ENCODE data around the gene NCOA1.

NCOA1 gene

DNA sequence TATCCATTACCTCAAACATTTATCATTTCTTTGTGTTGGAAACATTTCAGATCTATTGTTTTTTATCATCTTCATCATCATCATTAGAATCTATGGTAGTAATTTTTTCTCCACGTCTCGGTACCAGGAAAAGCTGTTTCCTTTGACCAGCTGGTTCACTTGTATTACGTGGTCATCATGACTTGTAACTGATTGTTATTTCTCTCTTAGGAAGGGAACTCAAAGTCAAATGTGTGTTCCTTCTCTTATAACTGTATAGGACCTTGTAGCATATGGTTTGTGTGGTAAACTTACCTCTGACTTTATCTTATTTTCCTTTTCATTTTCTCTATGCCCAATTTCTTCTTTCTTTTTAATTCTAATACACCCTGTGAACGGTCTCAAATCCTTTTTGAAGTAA, 16.5 kb downstream of the NCOA1 start:
- WGBS, 2 experiments (ENCODE audit: insufficient coverage in 2 of 2), result 93% methylated on average over 3 of the region's 4 CpGs; no CpG with 5 or more reads in 1 of the 2 experiments
- H3K9me3 ChIP-seq (ENCODE audit: control insufficient read depth, low read length), result no peaks in the 10 kb centered on the region
- no peaks in the 10 kb centered on the region for H3K36me3 ChIP-seq (ENCODE audit: control insufficient read depth, insufficient read depth, low read length)
- H3K4me3 ChIP-seq (ENCODE audit: extremely low read depth, insufficient read depth, low read length, poor library complexity, severe bottlenecking), result no peak overlapping the region
- no peaks in the 10 kb centered on the region for H3K4me1 ChIP-seq (ENCODE audit: control insufficient read depth, insufficient read depth, low read length, poor library complexity, severe bottlenecking)
- H3K27ac ChIP-seq (ENCODE audit: low read depth, low read length, severe bottlenecking), result no peak overlapping the region

GRCh38 chr2:24508878-24509277, 17.8 kb downstream of the NCOA1 start:
- WGBS, 2 experiments (ENCODE audit: insufficient coverage in 2 of 2), result 100% methylated on average over 1 of the region's 1 CpG; no CpG with 5 or more reads in 1 of the 2 experiments
- Histone ChIP-seq H3K4me1 (ENCODE audit: control insufficient read depth, insufficient read depth, low read length, poor library complexity, severe bottlenecking) (no peaks in the 10 kb centered on the region), H3K4me3 (ENCODE audit: extremely low read depth, insufficient read depth, low read length, poor library complexity, severe bottlenecking) (no peak overlapping the region)

DNA sequence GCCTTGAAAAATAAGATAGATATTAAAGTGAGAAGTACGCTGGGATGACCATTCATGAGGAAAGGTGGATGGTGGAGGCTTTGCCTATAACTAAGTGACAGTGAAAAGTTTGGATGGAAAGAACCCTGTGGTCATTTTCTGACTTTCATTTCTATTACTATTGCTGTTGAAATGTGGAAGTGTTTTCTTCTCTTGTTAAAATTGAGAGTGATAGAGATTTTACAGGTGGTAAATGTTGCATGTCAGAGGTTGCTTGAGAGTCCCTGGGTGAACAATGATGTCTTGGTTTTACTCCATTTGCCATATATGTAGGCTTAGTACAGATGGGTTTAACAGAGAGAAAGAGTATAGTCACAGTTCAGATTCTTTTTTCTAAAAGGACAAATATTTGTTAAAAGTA, 18.4 kb downstream of the NCOA1 start:
- Histone ChIP-seq H3K27ac (ENCODE audit: low read depth, low read length, severe bottlenecking) (no peak overlapping the region), H3K4me1 (ENCODE audit: control insufficient read depth, insufficient read depth, low read length, poor library complexity, severe bottlenecking) (no peaks in the 10 kb centered on the region), H3K4me3 (ENCODE audit: extremely low read depth, insufficient read depth, low read length, poor library complexity, severe bottlenecking) (no peak overlapping the region), H3K36me3 (ENCODE audit: control insufficient read depth, insufficient read depth, low read length) (no peaks in the 10 kb centered on the region), H3K9me3 (ENCODE audit: control insufficient read depth, low read length) (no peaks in the 10 kb centered on the region)
- WGBS, 2 experiments (ENCODE audit: insufficient coverage in 2 of 2), result 82 to 100% methylated on average over 1 of the region's 1 CpG

More at GRCh38 chr2:24508878-24509277, 17.8 kb downstream of the NCOA1 start:
- no peak overlapping the region for H3K27ac ChIP-seq (ENCODE audit: low read depth, low read length, severe bottlenecking)
- no peaks in the 10 kb centered on the region for H3K36me3 ChIP-seq (ENCODE audit: control insufficient read depth, insufficient read depth, low read length)
- no peaks in the 10 kb centered on the region for H3K9me3 ChIP-seq (ENCODE audit: control insufficient read depth, low read length)

DNA sequence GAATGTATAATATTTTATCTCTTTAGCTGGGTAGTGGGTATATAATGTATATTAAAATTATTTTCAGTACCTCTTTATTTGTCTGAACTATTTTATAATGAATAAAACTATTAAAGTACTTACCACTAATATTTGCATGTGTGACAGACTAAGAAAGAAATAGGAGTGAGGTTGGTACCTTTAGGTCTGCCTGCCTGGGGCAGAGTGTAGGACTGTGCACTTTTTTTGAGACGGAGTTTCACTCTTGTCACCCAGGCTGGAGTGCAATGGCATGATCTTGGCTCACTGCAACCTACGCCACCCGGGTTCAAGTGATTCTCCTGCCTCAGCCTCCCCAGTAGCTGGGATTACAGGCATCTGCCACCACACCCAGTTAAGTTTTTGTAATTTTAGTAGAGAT, 18.8 kb downstream of the NCOA1 start:
- Histone ChIP-seq H3K27ac (ENCODE audit: low read depth, low read length, severe bottlenecking) (no peak overlapping the region), H3K9me3 (ENCODE audit: control insufficient read depth, low read length) (no peaks in the 10 kb centered on the region), H3K36me3 (ENCODE audit: control insufficient read depth, insufficient read depth, low read length) (no peaks in the 10 kb centered on the region), H3K4me3 (ENCODE audit: extremely low read depth, insufficient read depth, low read length, poor library complexity, severe bottlenecking) (no peak overlapping the region), H3K4me1 (ENCODE audit: control insufficient read depth, insufficient read depth, low read length, poor library complexity, severe bottlenecking) (no peaks in the 10 kb centered on the region)
- WGBS, 2 experiments (ENCODE audit: insufficient coverage in 2 of 2), result 89 to 100% methylated on average over 3 of the region's 3 CpGs

DNA sequence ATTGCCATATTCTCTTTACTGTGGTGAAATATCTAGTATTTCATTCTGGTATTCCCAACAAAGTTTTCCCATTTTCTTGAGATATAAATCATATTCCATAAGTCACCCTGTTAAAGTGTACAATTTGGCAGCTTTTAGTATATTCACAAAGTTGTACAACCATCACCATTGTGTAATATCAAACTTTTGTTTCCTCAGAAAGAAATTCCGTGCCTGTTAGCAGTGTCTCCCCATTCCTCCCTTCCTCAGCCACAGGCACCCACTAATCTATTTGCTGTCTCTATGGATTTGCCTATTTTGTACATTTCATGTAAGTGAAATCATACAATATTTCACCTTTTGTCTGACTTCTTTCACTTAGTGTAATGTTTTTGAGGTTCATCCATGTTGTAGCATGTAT, 19.7 kb downstream of the NCOA1 start:
- whole genome bisulfite sequencing, 2 experiments (ENCODE audit: insufficient coverage in 2 of 2), result no CpG with 5 or more reads among the region's 1 CpG
- no peaks in the 10 kb centered on the region for H3K4me1 ChIP-seq (ENCODE audit: control insufficient read depth, insufficient read depth, low read length, poor library complexity, severe bottlenecking)
- no peak overlapping the region for H3K27ac ChIP-seq (ENCODE audit: low read depth, low read length, severe bottlenecking)
- no peak overlapping the region for H3K4me3 ChIP-seq (ENCODE audit: extremely low read depth, insufficient read depth, low read length, poor library complexity, severe bottlenecking)
- no peaks in the 10 kb centered on the region for H3K9me3 ChIP-seq (ENCODE audit: control insufficient read depth, low read length)
- no peaks in the 10 kb centered on the region for H3K36me3 ChIP-seq (ENCODE audit: control insufficient read depth, insufficient read depth, low read length)

- H3K36me3 ChIP-seq (ENCODE audit: control insufficient read depth, insufficient read depth, low read length), result no peaks in the 10 kb centered on the region
- H3K4me3 ChIP-seq (ENCODE audit: extremely low read depth, insufficient read depth, low read length, poor library complexity, severe bottlenecking), result no peak overlapping the region
- H3K27ac ChIP-seq (ENCODE audit: low read depth, low read length, severe bottlenecking), result no peak overlapping the region
- H3K9me3 ChIP-seq (ENCODE audit: control insufficient read depth, low read length), result no peaks in the 10 kb centered on the region
- WGBS, 2 experiments (ENCODE audit: insufficient coverage in 2 of 2), result 83 to 86% methylated on average over 1 to 2 of the region's 2 CpGs
- no peaks in the 10 kb centered on the region for H3K4me1 ChIP-seq (ENCODE audit: control insufficient read depth, insufficient read depth, low read length, poor library complexity, severe bottlenecking)
Measured at GRCh38 chr2:24511198-24511597, 20.1 kb downstream of the NCOA1 start.

GRCh38 chr2:24511894-24512293, 20.8 kb downstream of the NCOA1 start:
- no peaks in the 10 kb centered on the region for H3K9me3 ChIP-seq (ENCODE audit: control insufficient read depth, low read length)
- H3K4me3 ChIP-seq (ENCODE audit: extremely low read depth, insufficient read depth, low read length, poor library complexity, severe bottlenecking), result no peak overlapping the region
- no peaks in the 10 kb centered on the region for H3K36me3 ChIP-seq (ENCODE audit: control insufficient read depth, insufficient read depth, low read length)
- no peaks in the 10 kb centered on the region for H3K4me1 ChIP-seq (ENCODE audit: control insufficient read depth, insufficient read depth, low read length, poor library complexity, severe bottlenecking)
- H3K27ac ChIP-seq (ENCODE audit: low read depth, low read length, severe bottlenecking), result no peak overlapping the region
- 80 to 100% methylated on average over 1 to 2 of the region's 3 CpGs for WGBS, 2 experiments (ENCODE audit: insufficient coverage in 2 of 2)

GRCh38 chr2:24512404-24512803, 21.4 kb downstream of the NCOA1 start:
- H3K4me3 ChIP-seq (ENCODE audit: extremely low read depth, insufficient read depth, low read length, poor library complexity, severe bottlenecking), result no peak overlapping the region
- H3K4me1 ChIP-seq (ENCODE audit: control insufficient read depth, insufficient read depth, low read length, poor library complexity, severe bottlenecking), result no peaks in the 10 kb centered on the region
- H3K36me3 ChIP-seq (ENCODE audit: control insufficient read depth, insufficient read depth, low read length), result no peaks in the 10 kb centered on the region
- WGBS, 2 experiments (ENCODE audit: insufficient coverage in 2 of 2), result 100% methylated on average over 1 of the region's 2 CpGs; no CpG with 5 or more reads in 1 of the 2 experiments
- no peak overlapping the region for H3K27ac ChIP-seq (ENCODE audit: low read depth, low read length, severe bottlenecking)
- no peaks in the 10 kb centered on the region for H3K9me3 ChIP-seq (ENCODE audit: control insufficient read depth, low read length)

- no peaks in the 10 kb centered on the region for H3K4me1 ChIP-seq (ENCODE audit: control insufficient read depth, insufficient read depth, low read length, poor library complexity, severe bottlenecking)
- no peak overlapping the region for H3K27ac ChIP-seq (ENCODE audit: low read depth, low read length, severe bottlenecking)
- 94 to 96% methylated on average over 2 to 4 of the region's 6 CpGs for WGBS, 2 experiments (ENCODE audit: insufficient coverage in 2 of 2)
- H3K4me3 ChIP-seq (ENCODE audit: extremely low read depth, insufficient read depth, low read length, poor library complexity, severe bottlenecking), result no peak overlapping the region
- no peaks in the 10 kb centered on the region for H3K9me3 ChIP-seq (ENCODE audit: control insufficient read depth, low read length)
- H3K36me3 ChIP-seq (ENCODE audit: control insufficient read depth, insufficient read depth, low read length), result no peaks in the 10 kb centered on the region
Measured at GRCh38 chr2:24512831-24513230, 21.8 kb downstream of the NCOA1 start.

GRCh38 chr2:24513281-24514071, 22.4 kb downstream of the NCOA1 start:
- Histone ChIP-seq H3K27ac (ENCODE audit: low read depth, low read length, severe bottlenecking) (no peak overlapping the region), H3K4me1 (ENCODE audit: control insufficient read depth, insufficient read depth, low read length, poor library complexity, severe bottlenecking) (no peaks in the 10 kb centered on the region), H3K4me3 (ENCODE audit: extremely low read depth, insufficient read depth, low read length, poor library complexity, severe bottlenecking) (no peak overlapping the region), H3K36me3 (ENCODE audit: control insufficient read depth, insufficient read depth, low read length) (no peaks in the 10 kb centered on the region), H3K9me3 (ENCODE audit: control insufficient read depth, low read length) (no peaks in the 10 kb centered on the region)
- WGBS, 2 experiments (ENCODE audit: insufficient coverage in 2 of 2), result 90 to 93% methylated on average over 3 to 6 of the region's 9 CpGs

GRCh38 chr2:24514820-24515219, 23.8 kb downstream of the NCOA1 start:
- WGBS, 2 experiments (ENCODE audit: insufficient coverage in 2 of 2), result no CpG with 5 or more reads among the region's 2 CpGs
- Histone ChIP-seq H3K9me3 (ENCODE audit: control insufficient read depth, low read length) (no peaks in the 10 kb centered on the region), H3K36me3 (ENCODE audit: control insufficient read depth, insufficient read depth, low read length) (no peaks in the 10 kb centered on the region), H3K4me1 (ENCODE audit: control insufficient read depth, insufficient read depth, low read length, poor library complexity, severe bottlenecking) (no peaks in the 10 kb centered on the region), H3K4me3 (ENCODE audit: extremely low read depth, insufficient read depth, low read length, poor library complexity, severe bottlenecking) (no peak overlapping the region), H3K27ac (ENCODE audit: low read depth, low read length, severe bottlenecking) (no peak overlapping the region)
